H1 (cell line): ENCODE results near the gene PPP1R1A. TPM values are rescaled to one million over a fixed set of nuclear protein-coding genes. Genes with fewer than 3 reads are reported as not detected.

Experiments
- ASH2L ChIP-seq: fragments of 200-600, 300-600 bp; sonication (generic); IDR thresholded peaks from one replicate; pipeline ENCODE4 v1.7.1; 2017; ENCODE audit warnings: low read length
- ATF3 ChIP-seq: IDR thresholded peaks from 2 replicates; pipeline ENCODE4 v1.6.1; 2011; ENCODE audit warnings: low read depth, mild to moderate bottlenecking, low read length; ENCODE audit not compliant: insufficient read depth
- CBX8 ChIP-seq: fragments of 300-800, 300-1000 bp; sonication (generic); IDR thresholded peaks from 2 replicates; pipeline ENCODE4 v1.7.1; 2016; ENCODE audit warnings: low read depth, low read length, borderline replicate concordance
- CHD7 ChIP-seq: fragments of 300-600 bp; sonication (generic); IDR thresholded peaks from 2 replicates; pipeline ENCODE4 v1.7.1; 2012; ENCODE audit warnings: low read length, moderate library complexity, mild to moderate bottlenecking, inconsistent platforms; ENCODE audit not compliant: insufficient replicate concordance
- HDAC2 ChIP-seq, 2 experiments: fragments of 300-600 bp in 1 of 2; sonication (generic) in 1 of 2; IDR thresholded peaks; 2 replicates each; pipeline ENCODE4 v1.6.1; 2011 to 2012; ENCODE audit warnings: low read depth in 2 of 2, low read length in 2 of 2, mild to moderate bottlenecking in 2 of 2, moderate library complexity in 2 of 2, borderline replicate concordance in 1 of 2, inconsistent platforms in 1 of 2
- TCF12 ChIP-seq: IDR thresholded peaks from 2 replicates; pipeline ENCODE4 v1.6.1; 2011; ENCODE audit warnings: low read depth, mild to moderate bottlenecking, low read length
- polyA plus RNA-seq, 7 experiments: library from polyadenylated mRNA; depleted of rRNA in 3 of 7; stranded (reverse) in 5 of 7; unstranded in 2 of 7; fragments of >200 nt in 5 of 7; fragments of 200-250 nt in 2 of 7; gene quantifications; 1 replicate in 5 of 7; 2 replicates in 1 of 7; 4 replicates in 1 of 7; pipeline versions ENCODE4 v1.2.1 to v1.2.3, GENCODE V29; 2011 to 2013; ENCODE audit warnings: missing spikeins in 2 of 7, mixed read lengths in 2 of 7
- total RNA-seq: library from RNA; stranded (reverse); fragmentation: NEBNext Ultra II Directional; extraction: Animal tissue kit (Norgen Biotek cat#: 25700); gene quantifications from 2 replicates; pipeline ENCODE4 v1.2.1, GENCODE V29; 2021

PPP1R1A gene
- total and polyA plus RNA-seq, 2 of the 8 experiments (the other 6 are each of a cell fraction or from before 2014, with no cell fraction given) = 5.8 to 13.1 TPM

- TF ChIP-seq HDAC2 (IDR thresholded peaks at IDR 0.05; ENCODE audit: borderline replicate concordance in 1 of 2, low read depth in 2 of 2, low read length in 2 of 2) (no peak), CHD7 (no peak), CBX8 (no peak), TCF12 (no peak), ASH2L (no peak), ATF3 (no peak)
Measured at GRCh38 chr12:54544743-54545142, 43.7 kb downstream of the PPP1R1A start (continued).
